HepG2 (cell line): ENCODE results near the gene FGF2. TPM values are rescaled to one million over a fixed set of nuclear protein-coding genes. Genes with fewer than 3 reads are reported as not detected.

Source experiments
- DMTF1 ChIP-seq: sonication (generic); formaldehyde crosslinking; IDR thresholded peaks from 2 replicates; pipeline ENCODE4 v1.4.0; 2020; ENCODE audit warnings: mild to moderate bottlenecking, missing genetic modification reagents
- FOSL1 ChIP-seq: sonication (generic); formaldehyde crosslinking; IDR thresholded peaks from 2 replicates; pipeline ENCODE4 v1.9.0; 2021; ENCODE audit warnings: missing genetic modification reagents, borderline replicate concordance
- FOXK1 ChIP-seq: sonication (generic); formaldehyde crosslinking; IDR thresholded peaks from 2 replicates; pipeline ENCODE4 v1.4.0; 2020; ENCODE audit warnings: low read depth, missing genetic modification reagents, borderline replicate concordance
- GABPB1 ChIP-seq: IDR thresholded peaks from 2 replicates; pipeline ENCODE4 v1.6.1; 2016; ENCODE audit warnings: mild to moderate bottlenecking, missing genetic modification reagents, moderate library complexity, missing compliant biosample characterization
- KAT2B ChIP-seq: fragments of 150-350 bp; IDR thresholded peaks from 2 replicates; pipeline ENCODE4 v1.6.1; 2014; ENCODE audit warnings: low read depth, low read length, borderline replicate concordance
- KLF13 ChIP-seq: sonication (generic); formaldehyde crosslinking; IDR thresholded peaks from 2 replicates; pipeline ENCODE4 v1.4.0; 2020; ENCODE audit warnings: mild to moderate bottlenecking, missing genetic modification reagents
- PHF21A ChIP-seq: sonication (generic); formaldehyde crosslinking; IDR thresholded peaks from 2 replicates; pipeline ENCODE4 v1.5.0; 2020; ENCODE audit warnings: mild to moderate bottlenecking, missing genetic modification reagents
- PITX1 ChIP-seq: sonication (generic); formaldehyde crosslinking; IDR thresholded peaks from 2 replicates; pipeline ENCODE4 v1.5.1; 2020; ENCODE audit warnings: mild to moderate bottlenecking, missing genetic modification reagents
- SAFB2 ChIP-seq: sonication (generic); formaldehyde crosslinking; IDR thresholded peaks from 2 replicates; pipeline ENCODE4 v1.5.1; 2020; ENCODE audit warnings: missing genetic modification reagents, low read depth, mild to moderate bottlenecking, borderline replicate concordance
- SIN3A ChIP-seq: IDR thresholded peaks from 2 replicates; pipeline ENCODE4 v1.6.1; 2011; ENCODE audit warnings: low read depth, mild to moderate bottlenecking, control low read depth, low read length, borderline replicate concordance
- SP5 ChIP-seq: IDR thresholded peaks from 2 replicates; pipeline ENCODE4 v1.6.1; 2016; ENCODE audit warnings: low read depth, borderline replicate concordance
- TOE1 ChIP-seq: sonication (generic); formaldehyde crosslinking; IDR thresholded peaks from 2 replicates; pipeline ENCODE4 v1.4.0; 2020; ENCODE audit warnings: mild to moderate bottlenecking, missing genetic modification reagents
- ZBTB4 ChIP-seq: sonication (generic); formaldehyde crosslinking; IDR thresholded peaks from 2 replicates; pipeline ENCODE4 v1.4.0; 2020; ENCODE audit warnings: missing genetic modification reagents, mild to moderate bottlenecking, borderline replicate concordance
- ZBTB7B ChIP-seq: sonication (generic); formaldehyde crosslinking; IDR thresholded peaks from 2 replicates; pipeline ENCODE4 v1.4.0; 2020; ENCODE audit warnings: missing genetic modification reagents
- ZFP90 ChIP-seq: sonication (generic); formaldehyde crosslinking; IDR thresholded peaks from 2 replicates; pipeline ENCODE4 v1.8.0; 2022; ENCODE audit warnings: missing genetic modification reagents, mild to moderate bottlenecking, inconsistent platforms, borderline replicate concordance
- ZMAT5 ChIP-seq: sonication (generic); formaldehyde crosslinking; IDR thresholded peaks from 2 replicates; pipeline ENCODE4 v1.5.0; 2020; ENCODE audit warnings: mild to moderate bottlenecking, low read depth, missing genetic modification reagents, borderline replicate concordance
- ZNF276 ChIP-seq: sonication (generic); formaldehyde crosslinking; IDR thresholded peaks from 2 replicates; pipeline ENCODE4 v1.4.0; 2020; ENCODE audit warnings: mild to moderate bottlenecking, low read depth, missing genetic modification reagents
- ZNF354B ChIP-seq: sonication (generic); formaldehyde crosslinking; IDR thresholded peaks from 2 replicates; pipeline ENCODE4 v1.8.0; 2022; ENCODE audit warnings: mild to moderate bottlenecking, missing genetic modification reagents
- ZNF547 ChIP-seq: sonication (generic); formaldehyde crosslinking; IDR thresholded peaks from 2 replicates; pipeline ENCODE4 v1.5.1; 2020; ENCODE audit warnings: mild to moderate bottlenecking, missing genetic modification reagents
- ZNF580 ChIP-seq: IDR thresholded peaks from 2 replicates; pipeline ENCODE4 v1.6.1; 2016; ENCODE audit warnings: low read depth, borderline replicate concordance
- polyA plus RNA-seq, 8 experiments: library from polyadenylated mRNA; depleted of rRNA in 3 of 8; stranded (reverse) in 7 of 8; unstranded in 1 of 8; fragments of >200 nt; fragmentation: Illumina TruSeq in 4 of 8; extraction: Trizol in 4 of 8; gene quantifications; 2 replicates each; pipeline versions ENCODE4 v1.2.1 to v1.2.3, GENCODE V29; 2011 to 2016; ENCODE audit warnings: low read depth in 4 of 8, missing spikeins in 1 of 8, mixed read lengths in 1 of 8; ENCODE audit not compliant: insufficient read depth in 1 of 8
- total RNA-seq, 5 experiments: library from RNA; depleted of rRNA; stranded (reverse); fragments of >200 nt; fragmentation: Illumina TruSeq; extraction: Trizol; gene quantifications; 2 replicates each; pipeline ENCODE4 v1.2.3, GENCODE V29; 2016; ENCODE audit warnings: low read depth in 1 of 5

FGF2 gene
- total and polyA plus RNA-seq, 2 of the 13 experiments (the other 11 are each of a cell fraction or from before 2014, with no cell fraction given) = 0.01 to 0.02 TPM

GRCh38 chr4:122922877-122923511 lies 96.4 kb downstream of the FGF2 start (continued):
- TF ChIP-seq DMTF1 (CRISPR knock-in tag) (no peak), ZNF354B (CRISPR knock-in tag) (no peak), KLF13 (CRISPR knock-in tag) (no peak), ZNF580 (CRISPR knock-in tag) (peak; percentile 77), TOE1 (CRISPR knock-in tag) (0 out of 2 replicates have a peak, but pooled peaks have one; percentile 38), SAFB2 (CRISPR knock-in tag) (0 out of 2 replicates have a peak, but pooled peaks have one; percentile 42), ZMAT5 (CRISPR knock-in tag) (no peak), GABPB1 (peak; percentile 95), PHF21A (peak; percentile 68; the same call in 1 of the 2 replicates), ZNF547 (no peak; the same call in 1 of the 2 replicates), ZBTB4 (CRISPR knock-in tag) (no peak), SIN3A (peak; percentile 94), SP5 (CRISPR knock-in tag) (peak; percentile 82), FOSL1 (no peak), ZBTB7B (CRISPR knock-in tag) (0 out of 2 replicates have a peak, but pooled peaks have one; percentile 52), FOXK1 (CRISPR knock-in tag) (peak; percentile 76; the same call in 1 of the 2 replicates), KAT2B (no peak), ZFP90 (CRISPR knock-in tag) (no peak), PITX1 (CRISPR knock-in tag) (no peak), ZNF276 (CRISPR knock-in tag) (no peak)
